NCI-H2171 (cell line): ENCODE measurements around the gene WWP2.

Experiments
- DNase-seq: peaks from one replicate; lab custom pipeline; 2025; lab: John Stamatoyannopoulos, UW

The WWP2 gene

DNA sequence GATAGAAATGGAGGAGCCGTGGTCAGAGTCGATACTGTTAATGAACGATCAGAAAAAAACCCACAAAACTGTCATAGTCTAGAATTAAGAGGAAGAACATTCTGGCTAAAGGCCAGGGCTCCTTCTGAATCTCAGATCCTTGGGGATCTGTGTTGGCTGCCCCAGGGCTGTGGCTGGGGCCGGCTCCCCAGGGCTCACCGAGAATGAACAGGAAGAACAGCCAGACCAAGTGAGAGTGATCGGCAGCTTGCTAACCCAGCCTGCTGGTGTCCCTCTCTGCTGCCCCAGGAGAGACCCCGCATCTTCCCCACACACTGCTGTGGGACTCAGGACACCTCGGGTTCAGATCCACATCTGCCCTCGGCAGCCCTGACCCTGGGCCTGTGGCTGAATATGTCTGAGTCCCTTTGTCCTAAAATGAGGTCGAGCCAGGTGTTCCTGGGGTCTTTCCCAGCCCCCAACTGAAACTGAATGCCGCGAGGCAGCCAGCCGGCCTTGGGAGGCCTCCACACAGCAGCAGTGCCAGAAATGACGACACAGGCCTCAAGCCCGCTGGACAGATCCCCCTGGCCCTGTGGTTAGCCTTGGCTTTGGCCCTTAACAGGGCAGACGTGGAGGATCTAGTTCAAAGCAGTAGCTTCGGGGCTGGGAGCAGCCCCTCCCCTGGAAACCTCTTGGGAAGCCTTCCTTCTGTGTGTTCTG lies 165.1 kb downstream of the WWP2 start:
- no peak for DNase-seq

DNA sequence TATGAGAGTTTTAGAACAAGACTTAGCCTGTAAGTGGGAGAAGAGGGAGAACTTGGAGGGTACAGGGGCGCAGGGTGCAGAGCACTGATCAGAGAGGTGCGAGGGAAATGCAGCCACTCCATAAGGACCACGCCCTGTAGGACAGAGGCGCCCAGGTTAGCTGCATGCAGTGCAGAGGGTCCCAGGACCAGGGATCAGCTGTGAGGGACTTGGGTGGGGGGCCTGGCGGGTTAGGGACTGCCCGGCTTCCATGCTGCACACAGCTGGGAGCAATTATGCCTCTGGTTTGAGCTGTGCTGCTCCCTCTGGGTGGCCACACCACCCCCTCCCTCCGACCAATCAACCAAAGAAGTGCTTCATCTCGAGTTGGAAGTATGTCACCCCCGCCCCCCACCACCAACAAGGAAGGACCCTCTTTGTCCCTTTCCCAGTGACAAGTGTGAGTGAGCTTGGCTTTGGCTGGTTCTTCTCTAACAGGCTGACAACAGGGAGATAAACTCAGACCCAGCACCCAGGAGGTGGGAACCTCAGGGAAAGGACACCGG lies 166.8 kb downstream of the WWP2 start:
- DNase-seq, result no peak

DNA sequence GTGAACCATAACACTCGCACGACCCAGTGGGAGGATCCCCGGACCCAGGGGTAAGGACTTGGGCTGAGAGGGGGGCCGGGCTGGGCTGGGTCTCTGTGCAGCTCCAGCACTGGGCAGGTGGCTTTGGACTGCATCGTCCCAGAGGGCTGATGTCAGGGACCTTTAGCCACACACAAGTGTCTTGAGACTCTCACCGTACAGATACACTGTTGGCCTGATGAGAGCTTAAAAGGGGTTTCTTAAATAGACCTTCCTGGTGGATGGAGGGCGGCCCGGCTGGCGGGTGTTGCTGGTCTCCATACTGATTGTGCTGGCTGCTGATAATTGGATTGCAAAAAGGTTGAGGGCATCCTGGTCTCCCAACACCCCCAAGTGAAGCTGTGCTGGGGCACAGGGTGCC lies 167.3 kb downstream of the WWP2 start:
- no peak for DNase-seq

GRCh38 chr16:69930117-69930776 lies 168.1 kb downstream of the WWP2 start:
- no peak for DNase-seq

- no peak for DNase-seq
Observed at GRCh38 chr16:69931631-69932030, 169.5 kb downstream of the WWP2 start.

- DNase-seq, result no peak
Observed at GRCh38 chr16:69932228-69932627, 170.1 kb downstream of the WWP2 start.

- DNase-seq, result no peak
Observed at GRCh38 chr16:69932691-69933392, 170.7 kb downstream of the WWP2 start.

DNA sequence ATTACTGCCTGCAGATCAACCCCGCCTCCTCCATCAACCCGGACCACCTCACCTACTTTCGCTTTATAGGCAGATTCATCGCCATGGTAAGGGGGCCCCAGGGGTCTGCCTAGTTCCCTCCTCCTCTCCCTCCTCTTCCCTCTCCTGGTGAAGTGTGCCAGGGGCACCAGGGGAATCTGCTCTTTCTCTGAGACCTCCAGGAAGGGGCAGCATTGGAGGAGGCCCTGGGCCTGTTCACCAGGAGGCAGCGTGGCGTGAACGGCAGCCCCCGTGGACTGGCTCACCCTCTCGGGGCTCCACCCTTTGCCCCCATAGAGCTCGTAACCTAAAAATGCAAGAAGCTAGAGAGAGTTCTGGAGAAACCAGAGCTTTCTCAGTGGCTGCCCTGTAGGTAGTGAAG lies 171.9 kb downstream of the WWP2 start:
- no peak for DNase-seq

GRCh38 chr16:69934751-69935150 lies 172.6 kb downstream of the WWP2 start:
- no peak for DNase-seq

GRCh38 chr16:69935278-69935711 lies 173.2 kb downstream of the WWP2 start:
- no peak for DNase-seq

- DNase-seq, result no peak
Observed at GRCh38 chr16:69935740-69936139, 173.6 kb downstream of the WWP2 start.

DNA sequence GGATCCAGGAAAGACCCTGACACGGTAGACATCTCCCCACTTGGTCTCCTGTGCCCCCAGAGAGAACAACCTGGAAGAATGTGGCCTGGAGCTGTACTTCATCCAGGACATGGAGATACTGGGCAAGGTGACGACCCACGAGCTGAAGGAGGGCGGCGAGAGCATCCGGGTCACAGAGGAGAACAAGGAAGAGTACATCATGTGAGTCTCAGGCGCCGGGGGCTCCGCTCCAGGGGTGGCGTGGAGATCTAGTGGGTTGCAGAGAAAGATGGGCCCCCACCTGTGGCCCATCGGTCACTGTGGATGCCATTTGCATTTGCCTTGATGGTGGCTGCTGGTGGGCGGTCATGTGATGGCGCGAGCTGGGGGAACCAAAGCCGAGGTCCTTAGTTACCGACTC lies 174.1 kb downstream of the WWP2 start:
- no peak for DNase-seq

GRCh38 chr16:69936751-69937211 lies 174.6 kb downstream of the WWP2 start:
- no peak for DNase-seq

DNA sequence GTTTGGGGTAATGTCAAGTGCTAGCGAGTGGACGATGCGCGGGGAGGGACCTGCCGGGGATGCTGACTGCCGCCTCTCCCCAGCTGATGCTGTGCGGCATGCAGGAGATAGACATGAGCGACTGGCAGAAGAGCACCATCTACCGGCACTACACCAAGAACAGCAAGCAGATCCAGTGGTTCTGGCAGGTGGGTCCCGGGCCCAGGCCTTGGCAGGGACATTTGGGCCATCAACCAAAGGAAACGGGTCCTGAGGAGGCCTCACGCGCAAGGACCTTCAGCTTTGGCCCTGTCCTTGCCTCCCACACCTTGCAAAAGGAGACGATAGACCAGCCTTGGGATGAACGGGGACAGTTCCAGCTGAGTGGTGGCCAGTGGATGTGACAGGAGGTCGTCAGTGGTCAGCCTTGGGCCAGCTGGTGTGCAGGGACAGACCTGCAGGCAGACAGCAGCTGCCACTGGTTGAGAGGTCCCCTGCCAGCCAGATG lies 175.4 kb downstream of the WWP2 start:
- DNase-seq, result no peak

DNA sequence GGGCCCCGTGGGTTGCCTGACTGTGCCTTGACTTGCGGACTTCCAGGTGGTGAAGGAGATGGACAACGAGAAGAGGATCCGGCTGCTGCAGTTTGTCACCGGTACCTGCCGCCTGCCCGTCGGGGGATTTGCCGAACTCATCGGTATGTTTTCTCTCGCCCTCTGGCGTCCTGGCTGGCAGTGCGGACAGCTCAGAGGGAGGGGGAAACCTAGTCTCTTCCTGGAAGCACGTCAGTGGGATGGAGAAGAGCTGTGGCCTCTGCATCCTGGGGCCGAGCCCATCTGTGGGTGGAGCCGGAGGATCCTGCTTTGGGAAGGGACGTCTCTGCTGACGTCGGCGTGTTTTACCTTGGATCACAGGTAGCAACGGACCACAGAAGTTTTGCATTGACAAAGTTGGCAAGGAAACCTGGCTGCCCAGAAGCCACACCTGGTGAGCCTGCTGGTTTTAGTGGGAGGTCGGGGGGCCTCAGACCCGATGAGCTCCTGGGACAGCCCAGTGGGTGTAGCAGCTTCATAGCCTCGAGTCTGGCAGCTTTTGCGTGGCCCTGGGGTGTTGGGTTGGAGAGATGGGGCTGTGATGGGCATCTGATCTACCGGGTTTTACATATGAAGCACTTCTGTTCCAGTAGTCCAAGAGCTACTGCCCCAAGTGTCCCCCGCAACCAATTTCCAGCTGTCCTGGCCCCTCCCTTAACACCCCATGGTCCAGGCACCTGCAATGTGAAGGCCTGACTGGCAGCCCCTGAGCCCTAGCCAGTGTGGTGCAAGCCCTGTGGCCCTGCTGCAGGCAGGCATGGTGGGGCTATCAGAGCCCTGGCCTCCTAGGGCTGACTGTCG lies 177.1 kb downstream of the WWP2 start:
- no peak for DNase-seq

- DNase-seq, result no peak
Observed at GRCh38 chr16:69939821-69940585, 177.9 kb downstream of the WWP2 start.

- no peak for DNase-seq
Observed at GRCh38 chr16:69940676-69941075, 178.5 kb downstream of the WWP2 start.

GRCh38 chr16:69941251-69942098 lies 179.3 kb downstream of the WWP2 start:
- no peak for DNase-seq

DNA sequence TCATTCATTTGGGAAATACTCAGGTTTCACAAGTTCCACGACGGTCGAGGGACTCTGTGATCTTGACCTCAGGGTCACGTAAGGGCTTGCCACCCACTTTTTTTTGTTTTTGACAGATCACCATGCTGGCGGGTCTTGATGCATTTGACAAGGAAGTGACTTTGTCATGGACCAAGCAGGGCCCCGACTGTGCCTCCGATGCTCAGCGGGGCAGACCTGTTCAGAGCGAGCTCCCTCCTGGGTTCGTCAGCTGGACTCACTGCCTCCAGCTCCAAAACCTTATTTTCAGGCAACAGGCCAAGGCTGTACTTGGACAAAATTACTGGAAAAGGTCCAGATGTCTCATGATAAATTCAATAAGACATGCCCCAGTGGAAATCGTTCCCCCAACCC lies 180.0 kb downstream of the WWP2 start:
- DNase-seq, result peak; percentile 26

DNA sequence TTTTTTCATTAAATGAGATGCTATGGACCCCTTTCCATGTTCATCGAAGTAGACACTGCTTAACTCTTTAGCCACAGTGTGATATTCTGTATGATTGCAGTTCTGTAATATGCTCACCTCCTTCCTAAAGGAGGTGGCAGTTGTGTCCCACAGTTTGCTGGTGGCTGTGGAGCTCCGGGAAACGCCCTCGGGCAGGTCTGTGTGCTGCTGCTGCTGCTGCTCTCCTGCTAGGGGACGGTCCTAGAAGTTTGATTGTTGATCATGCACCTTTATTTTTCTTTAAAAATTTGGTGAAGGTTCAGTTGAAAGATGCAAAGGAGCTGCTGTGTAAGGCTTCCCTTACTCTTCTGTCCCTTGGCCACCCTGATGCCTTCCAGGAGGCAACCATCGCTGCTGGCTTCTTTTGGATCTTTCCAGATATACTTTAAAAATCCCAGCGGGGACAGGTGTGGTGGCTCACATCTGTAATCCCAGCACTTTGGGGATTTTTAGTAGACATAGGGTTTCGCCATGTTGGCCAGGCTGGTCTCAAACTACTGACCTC lies 180.6 kb downstream of the WWP2 start:
- DNase-seq, result no peak
